ENCODE measurements around the gene IL4R. TPM values are rescaled to one million over a fixed set of nuclear protein-coding genes. Genes with fewer than 3 reads are reported as not detected.

IL4R gene
- total RNA-seq, 2 donors from 2014 or later: 30.6 to 31.6 TPM

DNA sequence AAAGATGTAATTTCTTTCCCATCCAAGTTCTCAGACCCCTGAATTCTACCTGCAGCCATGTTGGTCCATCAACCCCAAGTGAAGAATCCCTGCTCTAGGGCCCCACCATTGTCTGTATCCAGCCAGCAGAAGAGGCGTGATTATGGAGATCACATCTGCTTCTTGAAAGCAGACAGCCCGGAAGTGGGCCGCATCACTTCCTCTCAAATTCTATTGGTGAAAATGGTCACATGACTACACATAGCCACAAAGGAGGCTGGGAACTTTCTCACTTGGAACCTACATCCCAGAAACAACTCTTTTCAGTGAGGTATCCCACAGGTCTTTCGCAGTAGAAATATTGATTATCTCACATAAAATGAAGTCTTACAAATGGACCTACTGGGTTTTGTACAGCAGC is 40.1 kb downstream of the IL4R start:
- Histone ChIP-seq H3K27me3 (ENCODE audit: control insufficient read depth, insufficient read depth, low read length, poor library complexity, severe bottlenecking) (no peaks in the 10 kb centered on the region), H3K9ac (ENCODE audit: extremely low read depth, low read length, poor library complexity, severe bottlenecking) (no peak overlapping the region), H3K27ac (ENCODE audit: low read depth, low read length) (no peak overlapping the region), H3K4me3 (ENCODE audit: low read length) (no peak overlapping the region), H3K36me3 (ENCODE audit: control insufficient read depth, insufficient read depth, low read length) (peaks cover 50% of the 10 kb centered on the region), H3K9me3 (ENCODE audit: control insufficient read depth, low read length) (peaks cover 10% of the 10 kb centered on the region), H3K4me1 (ENCODE audit: control insufficient read depth, insufficient read depth, low read length) (no peaks in the 10 kb centered on the region)
- Mint-ChIP-seq H3K4me1 (peaks cover 6% of the 10 kb centered on the region), H3K9me3 (peaks cover 7% of the 10 kb centered on the region), H3K27ac (no peak overlapping the region), H3K27me3 (ENCODE audit: insufficient read depth) (no peaks in the 10 kb centered on the region), H3K36me3 (ENCODE audit: low read depth) (peaks cover 70% of the 10 kb centered on the region), H3K4me3 (no peak overlapping the region)
- WGBS, 2 experiments (ENCODE audit: insufficient coverage in 1 of 2, insufficient read length in 1 of 2): 95 to 97% methylated on average over 4 of the region's 4 CpGs
- TF ChIP-seq, protein P1, sequence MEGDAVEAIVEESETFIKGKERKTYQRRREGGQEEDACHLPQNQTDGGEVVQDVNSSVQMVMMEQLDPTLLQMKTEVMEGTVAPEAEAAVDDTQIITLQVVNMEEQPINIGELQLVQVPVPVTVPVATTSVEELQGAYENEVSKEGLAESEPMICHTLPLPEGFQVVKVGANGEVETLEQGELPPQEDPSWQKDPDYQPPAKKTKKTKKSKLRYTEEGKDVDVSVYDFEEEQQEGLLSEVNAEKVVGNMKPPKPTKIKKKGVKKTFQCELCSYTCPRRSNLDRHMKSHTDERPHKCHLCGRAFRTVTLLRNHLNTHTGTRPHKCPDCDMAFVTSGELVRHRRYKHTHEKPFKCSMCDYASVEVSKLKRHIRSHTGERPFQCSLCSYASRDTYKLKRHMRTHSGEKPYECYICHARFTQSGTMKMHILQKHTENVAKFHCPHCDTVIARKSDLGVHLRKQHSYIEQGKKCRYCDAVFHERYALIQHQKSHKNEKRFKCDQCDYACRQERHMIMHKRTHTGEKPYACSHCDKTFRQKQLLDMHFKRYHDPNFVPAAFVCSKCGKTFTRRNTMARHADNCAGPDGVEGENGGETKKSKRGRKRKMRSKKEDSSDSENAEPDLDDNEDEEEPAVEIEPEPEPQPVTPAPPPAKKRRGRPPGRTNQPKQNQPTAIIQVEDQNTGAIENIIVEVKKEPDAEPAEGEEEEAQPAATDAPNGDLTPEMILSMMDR (conservative IDR thresholded peaks at IDR 0.05): no peak
- DNase-seq: no peak

DNA sequence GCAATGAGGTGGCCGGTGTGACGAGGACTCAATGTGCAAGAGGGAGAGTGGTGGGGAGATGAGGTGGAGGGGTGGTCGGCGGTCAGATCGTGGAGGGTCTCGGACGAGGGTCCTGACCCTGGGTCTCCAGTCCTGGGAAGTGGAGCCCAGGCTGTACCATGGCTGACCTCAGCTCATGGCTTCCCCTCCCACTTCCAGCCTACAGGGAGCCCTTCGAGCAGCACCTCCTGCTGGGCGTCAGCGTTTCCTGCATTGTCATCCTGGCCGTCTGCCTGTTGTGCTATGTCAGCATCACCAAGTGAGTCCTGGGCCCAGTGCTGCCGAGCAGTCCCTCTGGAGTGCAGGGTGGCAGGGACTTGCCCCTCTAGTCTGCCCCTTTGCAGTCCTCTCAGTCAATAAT is 41.8 kb downstream of the IL4R start:
- DNase-seq: peak; percentile 91
- H3K9me3 Mint-ChIP-seq: peaks cover 4% of the 10 kb centered on the region
- Histone ChIP-seq H3K27me3 (ENCODE audit: control insufficient read depth, insufficient read depth, low read length, poor library complexity, severe bottlenecking) (no peaks in the 10 kb centered on the region), H3K4me3 (ENCODE audit: low read length) (no peak overlapping the region), H3K4me1 (ENCODE audit: control insufficient read depth, insufficient read depth, low read length) (no peaks in the 10 kb centered on the region), H3K9me3 (ENCODE audit: control insufficient read depth, low read length) (peaks cover 14% of the 10 kb centered on the region), H3K36me3 (ENCODE audit: control insufficient read depth, insufficient read depth, low read length) (peaks cover 53% of the 10 kb centered on the region), H3K9ac (ENCODE audit: extremely low read depth, low read length, poor library complexity, severe bottlenecking) (no peak overlapping the region), H3K27ac (ENCODE audit: low read depth, low read length) (no peak overlapping the region)
- no peaks in the 10 kb centered on the region for H3K4me1 Mint-ChIP-seq
- no peaks in the 10 kb centered on the region for H3K27me3 Mint-ChIP-seq (ENCODE audit: insufficient read depth)
- TF ChIP-seq, protein P1 (conservative IDR thresholded peaks at IDR 0.05): peak; percentile 66
- peaks cover 64% of the 10 kb centered on the region for H3K36me3 Mint-ChIP-seq (ENCODE audit: low read depth)
- no peak overlapping the region for H3K4me3 Mint-ChIP-seq
- 72 to 89% methylated on average over 7 to 12 of the region's 12 CpGs for WGBS, 2 experiments (ENCODE audit: insufficient coverage in 1 of 2, insufficient read length in 1 of 2)
- peak overlapping the region; percentile 59 for H3K27ac Mint-ChIP-seq

DNA sequence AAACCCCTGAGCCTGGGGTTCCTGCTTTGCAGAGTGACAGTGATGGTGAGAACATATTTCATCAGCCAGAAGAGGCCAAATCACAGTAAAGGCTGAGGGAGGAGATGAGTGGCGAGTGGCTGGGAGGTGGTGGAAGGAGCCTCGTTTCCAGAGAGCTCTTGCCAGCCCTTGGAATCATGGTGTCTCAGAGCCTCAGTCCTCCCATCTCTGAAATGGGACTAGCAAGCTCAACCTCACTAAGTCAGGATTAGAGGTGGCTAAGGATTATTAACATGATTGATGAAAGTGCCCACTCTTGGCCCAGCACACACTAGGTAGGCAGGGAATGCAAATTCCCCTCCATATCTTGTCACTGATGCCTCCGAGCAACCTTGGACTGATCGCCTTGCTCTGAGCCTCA is 43.0 kb downstream of the IL4R start:
- 91% methylated on average over 4 of the region's 4 CpGs; no CpG with 5 or more reads in 1 of the 2 experiments for WGBS, 2 experiments (ENCODE audit: insufficient coverage in 1 of 2, insufficient read length in 1 of 2)
- no peak overlapping the region for H3K9ac ChIP-seq (ENCODE audit: extremely low read depth, low read length, poor library complexity, severe bottlenecking)
- Mint-ChIP-seq H3K27ac (no peak overlapping the region), H3K36me3 (ENCODE audit: low read depth) (peaks cover 57% of the 10 kb centered on the region), H3K27me3 (ENCODE audit: insufficient read depth) (no peaks in the 10 kb centered on the region), H3K4me1 (no peaks in the 10 kb centered on the region), H3K9me3 (no peaks in the 10 kb centered on the region), H3K4me3 (no peak overlapping the region)
- peaks cover 47% of the 10 kb centered on the region for H3K36me3 ChIP-seq (ENCODE audit: control insufficient read depth, insufficient read depth, low read length)
- no peak overlapping the region for H3K4me3 ChIP-seq (ENCODE audit: low read length)
- H3K4me1 ChIP-seq (ENCODE audit: control insufficient read depth, insufficient read depth, low read length): no peaks in the 10 kb centered on the region
- H3K27ac ChIP-seq (ENCODE audit: low read depth, low read length): no peak overlapping the region
- no peak for DNase-seq
- peaks cover 7% of the 10 kb centered on the region for H3K9me3 ChIP-seq (ENCODE audit: control insufficient read depth, low read length)
- H3K27me3 ChIP-seq (ENCODE audit: control insufficient read depth, insufficient read depth, low read length, poor library complexity, severe bottlenecking): no peaks in the 10 kb centered on the region
- TF ChIP-seq, protein P1 (conservative IDR thresholded peaks at IDR 0.05): no peak

All from endodermal cell (in vitro differentiated cells).